Measurements from ENCODE around the gene NRCAM. TPM values are rescaled to one million over a fixed set of nuclear protein-coding genes. Genes with fewer than 3 reads are reported as not detected.

The NRCAM gene
- total and polyA plus RNA-seq, 2 donors: 4.7 to 13.9 TPM

- H3K4me3 ChIP-seq (ENCODE audit: low read length in 2 of 2): no peak overlapping the region
- 88% methylated on average over 6 of the region's 6 CpGs for WGBS
- DNase-seq (ENCODE audit: low read depth in 6 of 9, low spot score in 9 of 9): no peak
- no peaks in the 10 kb centered on the region for H3K4me1 ChIP-seq (ENCODE audit: control insufficient read depth in 2 of 2, insufficient read depth in 2 of 2, low read length in 2 of 2)
- H3K27me3 ChIP-seq (ENCODE audit: control insufficient read depth in 2 of 2, insufficient read depth in 1 of 2, low read length in 1 of 2): no peaks in the 10 kb centered on the region
- no peaks in the 10 kb centered on the region for H3K36me3 ChIP-seq (ENCODE audit: control insufficient read depth in 2 of 2, insufficient read depth in 2 of 2, low read length in 1 of 2)
- no peaks in the 10 kb centered on the region for H3K9me3 ChIP-seq (ENCODE audit: control insufficient read depth in 2 of 2, insufficient read depth in 1 of 2, low read length in 1 of 2)
- H3K27ac ChIP-seq (ENCODE audit: low read depth in 1 of 2, low read length in 1 of 2): no peak overlapping the region
These were observed 224.2 kb downstream of the NRCAM start for GRCh38 chr7:108232076-108232475.

GRCh38 chr7:108231221-108231620 is 225.0 kb downstream of the NRCAM start:
- Histone ChIP-seq H3K27me3 (ENCODE audit: control insufficient read depth in 2 of 2, insufficient read depth in 1 of 2, low read length in 1 of 2) (no peaks in the 10 kb centered on the region), H3K4me3 (ENCODE audit: low read length in 2 of 2) (no peak overlapping the region), H3K9me3 (ENCODE audit: control insufficient read depth in 2 of 2, insufficient read depth in 1 of 2, low read length in 1 of 2) (no peaks in the 10 kb centered on the region), H3K27ac (ENCODE audit: low read depth in 1 of 2, low read length in 1 of 2) (no peak overlapping the region), H3K36me3 (ENCODE audit: control insufficient read depth in 2 of 2, insufficient read depth in 2 of 2, low read length in 1 of 2) (no peaks in the 10 kb centered on the region), H3K4me1 (ENCODE audit: control insufficient read depth in 2 of 2, insufficient read depth in 2 of 2, low read length in 2 of 2) (no peaks in the 10 kb centered on the region)
- 98% methylated on average over 2 of the region's 2 CpGs for WGBS
- no peak for DNase-seq (ENCODE audit: low read depth in 6 of 9, low spot score in 9 of 9)

GRCh38 chr7:108227366-108227765 is 228.9 kb downstream of the NRCAM start:
- no peak for DNase-seq (ENCODE audit: low read depth in 6 of 9, low spot score in 9 of 9)
- Histone ChIP-seq H3K9me3 (ENCODE audit: control insufficient read depth in 2 of 2, insufficient read depth in 1 of 2, low read length in 1 of 2) (no peaks in the 10 kb centered on the region), H3K27ac (ENCODE audit: low read depth in 1 of 2, low read length in 1 of 2) (no peak overlapping the region), H3K4me1 (ENCODE audit: control insufficient read depth in 2 of 2, insufficient read depth in 2 of 2, low read length in 2 of 2) (no peaks in the 10 kb centered on the region), H3K36me3 (ENCODE audit: control insufficient read depth in 2 of 2, insufficient read depth in 2 of 2, low read length in 1 of 2) (no peaks in the 10 kb centered on the region), H3K27me3 (ENCODE audit: control insufficient read depth in 2 of 2, insufficient read depth in 1 of 2, low read length in 1 of 2) (no peaks in the 10 kb centered on the region), H3K4me3 (ENCODE audit: low read length in 2 of 2) (no peak overlapping the region)
- WGBS: 91% methylated on average over 3 of the region's 3 CpGs

GRCh38 chr7:108226816-108227299 is 229.4 kb downstream of the NRCAM start:
- H3K27me3 ChIP-seq (ENCODE audit: control insufficient read depth in 2 of 2, insufficient read depth in 1 of 2, low read length in 1 of 2): no peaks in the 10 kb centered on the region
- H3K9me3 ChIP-seq (ENCODE audit: control insufficient read depth in 2 of 2, insufficient read depth in 1 of 2, low read length in 1 of 2): no peaks in the 10 kb centered on the region
- H3K4me3 ChIP-seq (ENCODE audit: low read length in 2 of 2): no peak overlapping the region
- WGBS: 77% methylated on average over 3 of the region's 3 CpGs
- no peak overlapping the region for H3K27ac ChIP-seq (ENCODE audit: low read depth in 1 of 2, low read length in 1 of 2)
- no peaks in the 10 kb centered on the region for H3K4me1 ChIP-seq (ENCODE audit: control insufficient read depth in 2 of 2, insufficient read depth in 2 of 2, low read length in 2 of 2)
- no peaks in the 10 kb centered on the region for H3K36me3 ChIP-seq (ENCODE audit: control insufficient read depth in 2 of 2, insufficient read depth in 2 of 2, low read length in 1 of 2)
- DNase-seq (ENCODE audit: low read depth in 6 of 9, low spot score in 9 of 9): no peak

- Histone ChIP-seq H3K27ac (ENCODE audit: low read depth in 1 of 2, low read length in 1 of 2) (no peak overlapping the region), H3K27me3 (ENCODE audit: control insufficient read depth in 2 of 2, insufficient read depth in 1 of 2, low read length in 1 of 2) (no peaks in the 10 kb centered on the region), H3K36me3 (ENCODE audit: control insufficient read depth in 2 of 2, insufficient read depth in 2 of 2, low read length in 1 of 2) (no peaks in the 10 kb centered on the region), H3K9me3 (ENCODE audit: control insufficient read depth in 2 of 2, insufficient read depth in 1 of 2, low read length in 1 of 2) (no peaks in the 10 kb centered on the region), H3K4me1 (ENCODE audit: control insufficient read depth in 2 of 2, insufficient read depth in 2 of 2, low read length in 2 of 2) (no peaks in the 10 kb centered on the region), H3K4me3 (ENCODE audit: low read length in 2 of 2) (no peak overlapping the region)
- no peak for DNase-seq (ENCODE audit: low read depth in 6 of 9, low spot score in 9 of 9)
- 95% methylated on average over 2 of the region's 2 CpGs for WGBS
These were observed 230.6 kb downstream of the NRCAM start for GRCh38 chr7:108225531-108226181.

DNA sequence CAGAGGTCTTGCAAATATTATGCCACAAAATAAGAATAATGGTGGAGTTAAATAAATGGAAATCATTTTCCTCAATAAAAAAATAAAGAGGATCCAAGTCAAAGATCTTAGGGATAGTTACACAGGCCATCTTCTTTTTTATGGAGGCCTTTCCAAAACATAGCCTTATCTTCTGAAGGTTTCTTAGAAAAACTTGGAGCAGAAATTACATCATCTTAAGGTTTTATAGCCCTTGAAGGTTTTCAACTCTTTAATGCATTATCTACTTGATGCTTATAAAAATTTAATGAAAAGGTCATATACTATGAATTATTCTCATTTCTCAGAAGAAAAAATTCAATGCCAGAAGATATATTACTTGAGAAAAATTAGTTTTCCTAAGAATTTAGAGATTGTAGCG is 231.8 kb downstream of the NRCAM start:
- H3K9me3 ChIP-seq (ENCODE audit: control insufficient read depth in 2 of 2, insufficient read depth in 1 of 2, low read length in 1 of 2): no peaks in the 10 kb centered on the region
- no peaks in the 10 kb centered on the region for H3K27me3 ChIP-seq (ENCODE audit: control insufficient read depth in 2 of 2, insufficient read depth in 1 of 2, low read length in 1 of 2)
- WGBS: 97% methylated on average over 1 of the region's 1 CpG
- H3K4me3 ChIP-seq (ENCODE audit: low read length in 2 of 2): no peak overlapping the region
- H3K36me3 ChIP-seq (ENCODE audit: control insufficient read depth in 2 of 2, insufficient read depth in 2 of 2, low read length in 1 of 2): no peaks in the 10 kb centered on the region
- no peaks in the 10 kb centered on the region for H3K4me1 ChIP-seq (ENCODE audit: control insufficient read depth in 2 of 2, insufficient read depth in 2 of 2, low read length in 2 of 2)
- DNase-seq (ENCODE audit: low read depth in 6 of 9, low spot score in 9 of 9): no peak
- H3K27ac ChIP-seq (ENCODE audit: low read depth in 1 of 2, low read length in 1 of 2): no peak overlapping the region

DNA sequence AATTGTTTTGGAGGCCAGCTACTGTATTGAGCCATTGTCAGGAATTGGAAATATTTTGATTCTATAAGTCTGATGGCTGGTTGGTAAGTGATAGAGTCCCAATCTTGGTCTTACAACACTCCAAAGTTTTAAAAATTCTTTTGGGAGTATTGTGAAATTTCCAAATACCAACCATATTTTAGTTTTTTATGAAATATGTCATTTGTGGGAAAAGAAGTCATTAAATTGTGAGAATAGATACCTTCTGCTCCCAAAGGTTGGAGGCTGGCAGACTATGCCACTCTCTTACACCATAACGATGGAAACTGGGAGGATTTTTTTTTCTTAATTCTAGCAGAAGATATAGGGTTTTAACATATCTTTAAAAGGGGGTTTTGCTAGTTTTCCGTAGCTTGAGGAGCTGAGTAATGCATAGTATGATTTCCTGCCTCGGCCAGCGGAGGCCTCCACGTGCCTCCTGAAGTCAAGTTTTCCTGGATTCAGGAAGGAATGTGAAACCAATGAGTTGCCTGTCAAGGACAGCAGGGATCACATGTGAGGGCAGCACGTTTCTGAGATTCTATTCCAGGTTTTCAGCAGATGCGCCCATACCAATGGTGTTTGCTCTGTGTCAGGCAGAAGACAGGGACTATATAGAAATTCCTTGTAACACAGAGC is 233.9 kb downstream of the NRCAM start:
- no peak overlapping the region for H3K27ac ChIP-seq (ENCODE audit: low read depth in 1 of 2, low read length in 1 of 2)
- DNase-seq (ENCODE audit: low read depth in 6 of 9, low spot score in 9 of 9): no peak
- H3K4me1 ChIP-seq (ENCODE audit: control insufficient read depth in 2 of 2, insufficient read depth in 2 of 2, low read length in 2 of 2): no peaks in the 10 kb centered on the region
- H3K36me3 ChIP-seq (ENCODE audit: control insufficient read depth in 2 of 2, insufficient read depth in 2 of 2, low read length in 1 of 2): no peaks in the 10 kb centered on the region
- H3K9me3 ChIP-seq (ENCODE audit: control insufficient read depth in 2 of 2, insufficient read depth in 1 of 2, low read length in 1 of 2): no peaks in the 10 kb centered on the region
- no peak overlapping the region for H3K4me3 ChIP-seq (ENCODE audit: low read length in 2 of 2)
- 90% methylated on average over 7 of the region's 7 CpGs for WGBS
- H3K27me3 ChIP-seq (ENCODE audit: control insufficient read depth in 2 of 2, insufficient read depth in 1 of 2, low read length in 1 of 2): no peaks in the 10 kb centered on the region

DNA sequence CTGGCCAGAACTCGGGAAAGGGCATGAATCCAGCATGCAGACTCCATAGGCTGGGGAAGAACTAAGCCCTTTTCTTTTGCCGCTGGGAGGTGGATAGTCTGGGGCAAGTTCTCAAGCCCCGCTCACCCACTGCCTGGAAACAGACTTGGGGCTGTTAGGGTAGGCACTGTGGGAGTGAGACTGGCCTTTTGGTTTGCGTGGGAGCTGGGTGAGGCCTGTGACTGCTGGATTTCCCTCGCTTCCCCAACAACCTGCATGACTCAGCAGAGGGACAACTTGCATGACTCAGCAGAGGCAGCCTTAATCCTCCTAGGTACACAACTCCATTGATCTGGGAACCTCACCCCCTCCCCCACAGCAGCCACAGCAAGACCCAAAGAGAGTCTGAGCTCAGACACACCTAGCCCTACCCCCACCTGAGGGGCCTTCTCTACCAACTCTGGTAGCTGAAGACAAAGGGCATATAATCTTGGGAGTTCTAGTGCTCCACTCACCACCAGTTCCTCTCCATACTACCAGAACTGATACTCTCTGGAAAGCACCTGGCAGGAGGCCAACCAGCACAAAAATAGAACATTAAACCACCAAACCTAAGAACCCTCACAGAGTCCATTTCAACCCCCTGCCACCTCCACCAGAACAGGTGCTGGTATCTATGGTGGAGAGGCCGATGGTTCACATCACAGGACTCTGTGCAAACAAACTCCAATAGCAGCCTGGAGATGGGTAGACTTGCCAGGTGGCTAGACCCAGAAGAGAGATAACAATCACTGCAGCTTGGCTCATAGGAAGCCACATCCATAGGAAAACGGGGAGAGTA is 244.6 kb downstream of the NRCAM start:
- Histone ChIP-seq H3K27ac (ENCODE audit: low read depth in 1 of 2, low read length in 1 of 2) (peak overlapping the region; percentile 2 to 65), H3K4me1 (ENCODE audit: control insufficient read depth in 2 of 2, insufficient read depth in 2 of 2, low read length in 2 of 2) (peaks cover 2 to 9% of the 10 kb centered on the region in 2 donors), H3K36me3 (ENCODE audit: control insufficient read depth in 2 of 2, insufficient read depth in 2 of 2, low read length in 1 of 2) (no peaks in the 10 kb centered on the region), H3K27me3 (ENCODE audit: control insufficient read depth in 2 of 2, insufficient read depth in 1 of 2, low read length in 1 of 2) (no peaks in the 10 kb centered on the region), H3K9me3 (ENCODE audit: control insufficient read depth in 2 of 2, insufficient read depth in 1 of 2, low read length in 1 of 2) (peaks cover 0 to 11% of the 10 kb centered on the region in 2 donors), H3K4me3 (ENCODE audit: low read length in 2 of 2) (no peak overlapping the region)
- WGBS: 70% methylated on average over 7 of the region's 7 CpGs
- peak in 2 of 9 donors; percentile 10 to 32 for DNase-seq (ENCODE audit: low read depth in 6 of 9, low spot score in 9 of 9)

- H3K4me1 ChIP-seq (ENCODE audit: control insufficient read depth in 2 of 2, insufficient read depth in 2 of 2, low read length in 2 of 2): peaks cover 2 to 9% of the 10 kb centered on the region in 2 donors
- H3K27ac ChIP-seq (ENCODE audit: low read depth in 1 of 2, low read length in 1 of 2): no peak overlapping the region
- H3K9me3 ChIP-seq (ENCODE audit: control insufficient read depth in 2 of 2, insufficient read depth in 1 of 2, low read length in 1 of 2): peaks cover 0 to 11% of the 10 kb centered on the region in 2 donors
- no peak overlapping the region for H3K4me3 ChIP-seq (ENCODE audit: low read length in 2 of 2)
- DNase-seq (ENCODE audit: low read depth in 6 of 9, low spot score in 9 of 9): no peak
- no peaks in the 10 kb centered on the region for H3K27me3 ChIP-seq (ENCODE audit: control insufficient read depth in 2 of 2, insufficient read depth in 1 of 2, low read length in 1 of 2)
- no peaks in the 10 kb centered on the region for H3K36me3 ChIP-seq (ENCODE audit: control insufficient read depth in 2 of 2, insufficient read depth in 2 of 2, low read length in 1 of 2)
- WGBS: 95% methylated on average over 3 of the region's 3 CpGs
These were observed 245.4 kb downstream of the NRCAM start for GRCh38 chr7:108210796-108211195.
